BJ (cell line): ENCODE data around the gene NPAT. TPM values are rescaled to one million over a fixed set of nuclear protein-coding genes. Genes with fewer than 3 reads are reported as not detected.

Experiments used
- CTCF ChIA-PET: fragments of 350-600 bp; formaldehyde crosslinking; extraction: SDS; loops from one replicate; lab custom pipeline; 2021; ENCODE audit warnings: antibody characterized with exemption, inconsistent platforms; lab: Yijun Ruan, JAX
- POLR2A ChIA-PET: fragments of 300-600 bp; sonication (Branson Sonifier 250); formaldehyde crosslinking; extraction: SDS; loops from one replicate; lab custom pipeline; 2021; ENCODE audit warnings: antibody characterized with exemption; lab: Charles Lee
- DNase-seq: peaks from one replicate; pipeline ENCODE4 v3.0.0-alpha.2; 2011; ENCODE audit warnings: low read depth
- H3K27me3 ChIP-seq: 2 replicates; pipeline ENCODE4 v1.6.0; 2011; ENCODE audit warnings: low read length; ENCODE audit not compliant: control insufficient read depth, insufficient read depth
- H3K36me3 ChIP-seq: 2 replicates; pipeline ENCODE4 v1.5.1; 2011; ENCODE audit warnings: low read length; ENCODE audit not compliant: control insufficient read depth, insufficient read depth
- H3K4me3 ChIP-seq: 2 replicates; pipeline ENCODE4 v1.5.1; 2011; ENCODE audit warnings: low read depth, mild to moderate bottlenecking, control low read depth, low read length
- CTCF ChIP-seq: IDR thresholded peaks from 2 replicates; pipeline ENCODE4 v1.5.1; 2011; ENCODE audit warnings: low read depth, mild to moderate bottlenecking, control low read depth, inconsistent platforms, low read length, moderate library complexity; ENCODE audit not compliant: insufficient read depth
- polyA plus RNA-seq: library from polyadenylated mRNA; depleted of rRNA; stranded (reverse); fragments of >200 nt; gene quantifications from 2 replicates; pipeline ENCODE4 v1.2.3, GENCODE V29; 2011

Gene NPAT
- polyA plus RNA-seq, 1 experiment, result 3.8 TPM

GRCh38 chr11:108207683-108208060, 14.8 kb downstream of the NPAT start:
- CTCF ChIA-PET, result no interaction called here

GRCh38 chr11:108206969-108207682, 15.3 kb downstream of the NPAT start:
- no peak for TF ChIP-seq CTCF
- ChIA-PET CTCF (interaction anchor here (1.4 kb wide), 1 partner anchor 88 kb away, joined by 3 read pairs; no protein-coding TSS in a partner anchor), POLR2A (no interaction called here)
- Histone ChIP-seq H3K27me3 (no peaks in the 10 kb centered on the region), H3K36me3 (peaks cover 13% of the 10 kb centered on the region), H3K4me3 (no peak overlapping the region)
- DNase-seq, result no peak

More at GRCh38 chr11:108207683-108208060, 14.8 kb downstream of the NPAT start:
- no peak for TF ChIP-seq CTCF
- peaks cover 13% of the 10 kb centered on the region for H3K36me3 ChIP-seq
- no peak for DNase-seq
- H3K27me3 ChIP-seq, result no peaks in the 10 kb centered on the region
- POLR2A ChIA-PET, result no interaction called here
- no peak overlapping the region for H3K4me3 ChIP-seq

- no peak for DNase-seq
- TF ChIP-seq CTCF, result no peak
- Histone ChIP-seq H3K4me3 (no peak overlapping the region), H3K27me3 (no peaks in the 10 kb centered on the region), H3K36me3 (peaks cover 13% of the 10 kb centered on the region)
- ChIA-PET POLR2A (no interaction called here), CTCF (interaction anchor here (1.4 kb wide), 1 partner anchor 87 kb away, joined by 3 read pairs; no protein-coding TSS in a partner anchor)
Observed at GRCh38 chr11:108206171-108206570, 16.3 kb downstream of the NPAT start.

GRCh38 chr11:108204929-108205499, 17.4 kb downstream of the NPAT start:
- H3K27me3 ChIP-seq, result no peaks in the 10 kb centered on the region
- CTCF ChIA-PET, result no interaction called here
- POLR2A ChIA-PET, result no interaction called here

More at GRCh38 chr11:108204929-108205499, 17.4 kb downstream of the NPAT start:
- no peak for TF ChIP-seq CTCF
- H3K4me3 ChIP-seq, result no peak overlapping the region
- DNase-seq, result no peak
- peaks cover 11% of the 10 kb centered on the region for H3K36me3 ChIP-seq
